ENCODE results near the gene MPC1L. TPM values are rescaled to one million over a fixed set of nuclear protein-coding genes. Genes with fewer than 3 reads are reported as not detected.

The MPC1L gene
- total RNA-seq, 2 experiments from 2014 or later: not detected

DNA sequence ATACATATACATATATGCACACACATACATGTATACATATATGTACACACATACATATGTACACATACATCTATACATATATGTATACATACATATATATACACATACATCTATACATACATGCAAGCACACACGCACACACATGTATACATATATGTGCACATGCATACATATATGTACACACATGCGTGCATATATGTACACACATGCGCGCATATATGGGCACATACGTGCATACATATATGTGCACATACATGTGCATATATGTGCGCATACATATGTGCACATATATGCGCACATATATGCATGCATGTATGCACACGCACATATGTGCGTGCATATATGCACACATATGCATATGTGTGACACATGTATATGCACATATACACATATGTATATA is 7.3 kb upstream of the MPC1L start:
- intact Hi-C loops (cut with micrococcal nuclease): no loop called here
- Mint-ChIP-seq H3K27me3 (no peaks in the 10 kb centered on the region), H3K9me3 (no peaks in the 10 kb centered on the region), H3K4me3 (no peak overlapping the region), H3K4me1 (ENCODE audit: low read depth) (no peaks in the 10 kb centered on the region), H3K36me3 (ENCODE audit: low read depth) (no peaks in the 10 kb centered on the region), H3K27ac (no peak overlapping the region)
- ChIA-PET POLR2A (no interaction called here), CTCF (no interaction called here)
- no peak for DNase-seq
- TF ChIP-seq, protein P1, sequence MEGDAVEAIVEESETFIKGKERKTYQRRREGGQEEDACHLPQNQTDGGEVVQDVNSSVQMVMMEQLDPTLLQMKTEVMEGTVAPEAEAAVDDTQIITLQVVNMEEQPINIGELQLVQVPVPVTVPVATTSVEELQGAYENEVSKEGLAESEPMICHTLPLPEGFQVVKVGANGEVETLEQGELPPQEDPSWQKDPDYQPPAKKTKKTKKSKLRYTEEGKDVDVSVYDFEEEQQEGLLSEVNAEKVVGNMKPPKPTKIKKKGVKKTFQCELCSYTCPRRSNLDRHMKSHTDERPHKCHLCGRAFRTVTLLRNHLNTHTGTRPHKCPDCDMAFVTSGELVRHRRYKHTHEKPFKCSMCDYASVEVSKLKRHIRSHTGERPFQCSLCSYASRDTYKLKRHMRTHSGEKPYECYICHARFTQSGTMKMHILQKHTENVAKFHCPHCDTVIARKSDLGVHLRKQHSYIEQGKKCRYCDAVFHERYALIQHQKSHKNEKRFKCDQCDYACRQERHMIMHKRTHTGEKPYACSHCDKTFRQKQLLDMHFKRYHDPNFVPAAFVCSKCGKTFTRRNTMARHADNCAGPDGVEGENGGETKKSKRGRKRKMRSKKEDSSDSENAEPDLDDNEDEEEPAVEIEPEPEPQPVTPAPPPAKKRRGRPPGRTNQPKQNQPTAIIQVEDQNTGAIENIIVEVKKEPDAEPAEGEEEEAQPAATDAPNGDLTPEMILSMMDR (IDR thresholded peaks at IDR 0.05): no peak
- ATAC-seq: no peak

DNA sequence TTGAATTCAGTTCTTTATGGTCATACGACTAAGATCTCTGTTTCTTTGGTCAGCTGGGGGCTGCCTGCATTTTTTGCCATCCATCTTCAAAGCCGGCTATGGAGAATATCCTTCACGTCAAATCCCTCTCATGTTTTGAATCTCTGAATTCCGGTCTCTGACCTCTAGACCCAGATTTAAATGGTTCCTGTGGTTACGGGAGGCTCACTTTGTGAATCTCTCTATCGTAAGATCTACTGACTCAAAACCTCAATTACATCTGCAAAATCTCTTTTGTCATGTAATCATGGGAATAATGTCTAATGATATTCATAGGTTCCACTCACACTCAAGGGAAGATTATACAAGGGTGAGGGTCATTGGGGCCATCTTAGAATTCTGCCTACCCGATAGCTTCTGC is 5.7 kb upstream of the MPC1L start:
- POLR2A ChIA-PET: interaction anchor here (0.6 kb wide), 1 partner anchor 154 kb away, joined by 3 read pairs; no protein-coding TSS in a partner anchor
- DNase-seq (no peak), ATAC-seq (no peak)
- CTCF ChIA-PET: interaction anchor here (1.4 kb wide), 1 partner anchor 73 kb away, joined by 3 read pairs; no protein-coding TSS in a partner anchor
- intact Hi-C loops (cut with micrococcal nuclease): no loop called here
- H3K27ac Mint-ChIP-seq: no peak overlapping the region
- no peaks in the 10 kb centered on the region for H3K9me3 Mint-ChIP-seq
- no peaks in the 10 kb centered on the region for H3K27me3 Mint-ChIP-seq
- no peaks in the 10 kb centered on the region for H3K36me3 Mint-ChIP-seq (ENCODE audit: low read depth)
- TF ChIP-seq, protein P1 (IDR thresholded peaks at IDR 0.05): no peak
- H3K4me3 Mint-ChIP-seq: no peak overlapping the region
- H3K4me1 Mint-ChIP-seq (ENCODE audit: low read depth): no peaks in the 10 kb centered on the region

DNA sequence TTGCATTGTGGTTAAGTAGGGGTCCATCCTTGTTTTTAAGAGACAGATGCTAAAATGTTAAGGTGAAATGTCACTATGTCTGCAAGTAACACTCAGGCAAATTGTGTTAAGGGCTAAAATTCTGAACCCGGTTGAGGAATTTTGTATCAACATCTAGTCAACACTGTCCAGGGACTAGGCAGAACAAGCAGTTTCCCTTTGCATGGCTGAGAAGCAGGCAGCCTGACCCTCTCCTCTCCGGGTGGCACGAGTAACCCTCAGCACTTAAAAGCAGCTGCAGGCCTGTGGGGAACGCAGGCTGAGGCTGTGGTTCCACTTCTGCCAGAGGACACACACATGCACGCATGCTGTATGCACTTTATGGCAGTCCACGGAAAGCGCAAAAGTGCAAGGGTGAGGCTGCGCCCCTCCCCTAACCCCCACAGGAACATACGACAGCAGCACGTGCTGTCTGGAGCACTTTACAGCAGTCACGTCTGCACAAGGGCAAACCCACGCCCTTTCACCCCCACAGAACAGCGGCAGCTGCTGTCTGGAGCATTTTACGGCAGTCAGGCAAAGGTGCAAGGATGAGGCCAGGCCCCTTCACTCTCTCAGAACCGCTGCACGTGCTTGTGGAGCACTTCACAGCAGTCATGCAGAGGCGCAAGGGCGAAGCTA is 619 bp upstream of the MPC1L start:
- no peak for DNase-seq
- H3K27ac Mint-ChIP-seq: no peak overlapping the region
- ChIA-PET CTCF (no interaction called here), POLR2A (no interaction called here)
- intact Hi-C loops (cut with micrococcal nuclease): no loop called here
- no peak overlapping the region for H3K4me3 Mint-ChIP-seq
- no peaks in the 10 kb centered on the region for H3K27me3 Mint-ChIP-seq
- no peaks in the 10 kb centered on the region for H3K36me3 Mint-ChIP-seq (ENCODE audit: low read depth)
- no peak for ATAC-seq
- TF ChIP-seq, protein P1 (IDR thresholded peaks at IDR 0.05): no peak
- no peaks in the 10 kb centered on the region for H3K4me1 Mint-ChIP-seq (ENCODE audit: low read depth)
- H3K9me3 Mint-ChIP-seq: no peaks in the 10 kb centered on the region

DNA sequence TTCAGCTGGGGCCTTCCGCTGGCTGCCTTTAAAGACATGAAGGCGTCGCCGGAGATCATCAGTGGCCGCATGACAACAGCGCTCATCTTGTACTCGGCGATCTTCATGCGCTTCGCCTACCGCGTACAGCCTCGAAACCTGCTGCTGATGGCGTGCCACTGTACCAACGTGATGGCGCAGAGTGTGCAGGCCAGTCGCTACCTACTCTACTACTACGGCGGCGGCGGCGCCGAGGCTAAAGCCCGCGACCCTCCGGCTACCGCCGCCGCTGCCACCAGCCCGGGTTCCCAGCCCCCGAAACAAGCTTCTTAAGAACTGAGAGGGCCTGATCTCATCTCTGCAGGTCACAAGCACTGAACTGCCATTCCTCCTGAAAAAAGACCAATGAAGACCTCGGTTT is 437 bp downstream of the MPC1L start:
- TF ChIP-seq, protein P1 (IDR thresholded peaks at IDR 0.05): no peak
- H3K9me3 Mint-ChIP-seq: no peaks in the 10 kb centered on the region

DNA sequence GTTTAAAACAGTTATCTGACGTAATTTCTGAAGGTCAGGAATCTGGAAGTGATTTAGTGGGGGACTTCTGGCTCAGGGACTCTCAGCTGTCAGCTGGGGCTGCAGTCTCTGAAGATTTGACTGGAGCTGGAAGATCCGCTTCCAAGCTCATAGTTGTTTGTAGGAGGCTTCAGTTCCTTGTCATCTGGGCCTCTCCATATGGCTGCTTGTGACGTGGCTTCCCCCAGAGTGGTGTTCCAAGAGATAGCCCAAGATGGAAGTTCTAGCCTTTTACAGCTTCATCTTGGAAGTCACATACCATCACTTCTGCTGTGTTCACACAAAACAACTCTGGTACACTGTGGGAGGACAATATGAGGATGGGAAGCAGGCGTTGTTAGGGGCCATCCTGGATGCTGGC is 2.1 kb downstream of the MPC1L start:
- intact Hi-C loops (cut with micrococcal nuclease): no loop called here
- DNase-seq (no peak), ATAC-seq (no peak)
- H3K4me3 Mint-ChIP-seq: no peak overlapping the region
- H3K36me3 Mint-ChIP-seq (ENCODE audit: low read depth): peaks cover 1% of the 10 kb centered on the region
- CTCF ChIA-PET: interaction anchor here (4.1 kb wide), 1 partner anchor 81 kb away, joined by 11 read pairs; no protein-coding TSS in a partner anchor
- no peak overlapping the region for H3K27ac Mint-ChIP-seq
- H3K4me1 Mint-ChIP-seq (ENCODE audit: low read depth): no peaks in the 10 kb centered on the region
- no peaks in the 10 kb centered on the region for H3K27me3 Mint-ChIP-seq
- TF ChIP-seq, protein P1 (IDR thresholded peaks at IDR 0.05): no peak
- H3K9me3 Mint-ChIP-seq: no peaks in the 10 kb centered on the region
- POLR2A ChIA-PET: no interaction called here

More for the DNA sequence above, 437 bp downstream of the MPC1L start:
- ChIA-PET CTCF (interaction anchor here (1.0 kb wide), 1 partner anchor 28 kb away, joined by 3 read pairs; no protein-coding TSS in a partner anchor), POLR2A (no interaction called here)
- Mint-ChIP-seq H3K4me1 (ENCODE audit: low read depth) (no peaks in the 10 kb centered on the region), H3K4me3 (no peak overlapping the region), H3K36me3 (ENCODE audit: low read depth) (no peaks in the 10 kb centered on the region), H3K27me3 (no peaks in the 10 kb centered on the region), H3K27ac (no peak overlapping the region)
- DNase-seq (no peak), ATAC-seq (no peak)
- intact Hi-C loops (cut with micrococcal nuclease): no loop called here

All from activated CD8-positive, alpha-beta T cell treated with anti-CD3 and anti-CD28 coated beads for 36 hours (primary cell).